Subcutaneous adipose tissue (tissue), 4 donors: ENCODE data around the gene POGZ. TPM values are rescaled to one million over a fixed set of nuclear protein-coding genes. Genes with fewer than 3 reads are reported as not detected.

Source experiments
- CTCF ChIP-seq: fragments of 450-650 bp; IDR thresholded peaks from one replicate; pipeline ENCODE4 v1.5.1; 2016; ENCODE audit warnings: low read depth, mild to moderate bottlenecking, control low read depth, antibody characterized with exemption, moderate library complexity
- total RNA-seq, 4 donors: library from RNA; depleted of rRNA; stranded (reverse); fragments of >200 nt; gene quantifications; one replicate each; pipeline ENCODE4 v1.1.0, GENCODE V29; 2016

The POGZ gene
- total RNA-seq, 4 donors from 2014 or later, result 39.9 to 51.6 (median 47.3) TPM

GRCh38 chr1:151372058-151372934 is 87.0 kb downstream of the POGZ start, which contains the start of gene SELENBP1:
Gene SELENBP1, minus strand, starts transcription at chr1:151372705. Its CDS starts 64 bp downstream, at chr1:151372641.
- no peak for TF ChIP-seq CTCF

- TF ChIP-seq CTCF, result no peak
Measured at GRCh38 chr1:151371370-151372057, 87.8 kb downstream of the POGZ start.

GRCh38 chr1:151370211-151370911 is 88.9 kb downstream of the POGZ start:
- no peak for TF ChIP-seq CTCF

- no peak for TF ChIP-seq CTCF
Measured at GRCh38 chr1:151369621-151370048, 89.7 kb downstream of the POGZ start.

GRCh38 chr1:151369302-151369610 is 90.0 kb downstream of the POGZ start:
- no peak for TF ChIP-seq CTCF

- TF ChIP-seq CTCF, result no peak
Measured at GRCh38 chr1:151368393-151369301, 90.6 kb downstream of the POGZ start.
